ENCODE data around the gene TEX29. TPM values are rescaled to one million over a fixed set of nuclear protein-coding genes. Genes with fewer than 3 reads are reported as not detected.

Gene TEX29
- total RNA-seq, 1 experiment from 2014 or later: 0.33 TPM

- Histone ChIP-seq H3K79me2 (ENCODE audit: insufficient read depth, low read length) (no peaks in the 10 kb centered on the region), H2BK20ac (ENCODE audit: low read depth, low read length, poor library complexity, severe bottlenecking) (no peak overlapping the region), H3K23ac (ENCODE audit: insufficient read length, low read depth, low read length) (no peak overlapping the region), H2BK120ac (ENCODE audit: low read depth, low read length, poor library complexity, severe bottlenecking) (no peak overlapping the region), H3K27ac (ENCODE audit: insufficient read length, low read depth, low read length) (no peak overlapping the region), H3K56ac (ENCODE audit: insufficient read length, low read depth, low read length) (no peak overlapping the region), H3K27me3 (ENCODE audit: insufficient read depth, low read length) (no peaks in the 10 kb centered on the region), H2AK5ac (ENCODE audit: insufficient read length, low read length) (no peak overlapping the region), H2AFZ (ENCODE audit: low read length) (no peak overlapping the region), H3K79me1 (ENCODE audit: insufficient read depth, low read depth, low read length, poor library complexity, severe bottlenecking) (no peaks in the 10 kb centered on the region), H3K4ac (ENCODE audit: low read depth, low read length) (no peak overlapping the region), H3T11ph (ENCODE audit: low read length) (no peak overlapping the region), H3K14ac (ENCODE audit: insufficient read depth, low read length) (no peak overlapping the region; the same call in 1 of the 2 replicates), H4K5ac (ENCODE audit: insufficient read length, low read depth, low read length) (no peak overlapping the region), H4K20me1 (ENCODE audit: control insufficient read depth, insufficient read depth, insufficient read length) (no peaks in the 10 kb centered on the region), H2BK15ac (ENCODE audit: low read depth, low read length) (no peak overlapping the region), H3K9ac (ENCODE audit: extremely low read depth, insufficient read length, low read length) (no peak overlapping the region), H3K9me3 (ENCODE audit: control insufficient read depth, low read depth, low read length) (no peaks in the 10 kb centered on the region), H3K4me2 (ENCODE audit: insufficient read depth, insufficient read length, low read length) (no peak overlapping the region), H4K91ac (ENCODE audit: insufficient read length, low read depth, low read length) (no peak overlapping the region), H4K8ac (replicated peaks; ENCODE audit: insufficient read length, low read depth, low read length) (no peak overlapping the region), H3K4me1 (ENCODE audit: insufficient read depth, low read length) (no peaks in the 10 kb centered on the region), H2BK12ac (ENCODE audit: insufficient read length, low read depth, low read length) (no peak overlapping the region), H2BK5ac (ENCODE audit: insufficient read length, low read length) (no peak overlapping the region), H3K18ac (ENCODE audit: insufficient read length, low read depth, low read length) (no peak overlapping the region), H3K23me2 (ENCODE audit: insufficient read length, low read depth, low read length, poor library complexity, severe bottlenecking) (no peaks in the 10 kb centered on the region)
- DNase-seq: no peak
- H3K27ac Mint-ChIP-seq: no peak overlapping the region
- peaks cover 0 to 4% of the 10 kb centered on the region in 2 experiments; a peak in 1 of 5 replicates for H3K9me3 Mint-ChIP-seq
- no peaks in the 10 kb centered on the region for H3K4me1 Mint-ChIP-seq
- peaks cover 0 to under 1% (median 0%) of the 10 kb centered on the region in 3 experiments; a peak in 4 of 7 replicates for H3K36me3 Mint-ChIP-seq (ENCODE audit: insufficient read depth in 1 of 3, low read depth in 3 of 3)
- H3K27me3 Mint-ChIP-seq (ENCODE audit: low read depth): peaks cover 8% of the 10 kb centered on the region
- H3K4me3 Mint-ChIP-seq: no peak overlapping the region
- TF ChIP-seq CTCF (conservative IDR thresholded peaks at IDR 0.05): no peak
- WGBS (ENCODE audit: extremely low coverage, insufficient read length, low lambda C conversion rate): no CpG with 5 or more reads among the region's 18 CpGs
Observed at GRCh38 chr13:111390522-111391270, 70.3 kb downstream of the TEX29 start.
